ENCODE measurements around the gene CC2D1A.
A peak's percentile ranks its signal among the peaks of the same experiment; 100 is the strongest.

The CC2D1A gene

GRCh38 chr19:13905634-13906520, at the start of gene CC2D1A, which contains the start of gene BRME1:
CC2D1A (plus strand) TSS chr19:13906201; CDS start chr19:13906442, 241 bp downstream.
BRME1 (minus strand) TSS chr19:13906117; CDS start chr19:13904892, 1,225 bp downstream.
- peak; percentile 78 to 93 for DNase-seq (ENCODE audit: extremely low read depth in 1 of 2, low read depth in 1 of 2)

GRCh38 chr19:13856497-13856896, 49.5 kb upstream of the CC2D1A start:
- no peak for DNase-seq (ENCODE audit: extremely low read depth in 1 of 2, low read depth in 1 of 2)

GRCh38 chr19:13859361-13859880, 46.6 kb upstream of the CC2D1A start:
- DNase-seq (ENCODE audit: extremely low read depth in 1 of 2, low read depth in 1 of 2) = no peak

GRCh38 chr19:13860679-13861391, 45.2 kb upstream of the CC2D1A start:
- DNase-seq (ENCODE audit: extremely low read depth in 1 of 2, low read depth in 1 of 2) = no peak

GRCh38 chr19:13861392-13861713, 44.6 kb upstream of the CC2D1A start:
- no peak for DNase-seq (ENCODE audit: extremely low read depth in 1 of 2, low read depth in 1 of 2)

GRCh38 chr19:13861714-13862531, 44.1 kb upstream of the CC2D1A start:
- DNase-seq (ENCODE audit: extremely low read depth in 1 of 2, low read depth in 1 of 2) = peak in 1 of 2 donors; percentile 81

GRCh38 chr19:13864046-13864666, 41.8 kb upstream of the CC2D1A start:
- no peak for DNase-seq (ENCODE audit: extremely low read depth in 1 of 2, low read depth in 1 of 2)

GRCh38 chr19:13864667-13865570, 41.1 kb upstream of the CC2D1A start:
- no peak for DNase-seq (ENCODE audit: extremely low read depth in 1 of 2, low read depth in 1 of 2)

- no peak for DNase-seq (ENCODE audit: extremely low read depth in 1 of 2, low read depth in 1 of 2)
Measured at GRCh38 chr19:13865571-13866462, 40.2 kb upstream of the CC2D1A start.

GRCh38 chr19:13866463-13867046, 39.4 kb upstream of the CC2D1A start:
- DNase-seq (ENCODE audit: extremely low read depth in 1 of 2, low read depth in 1 of 2) = no peak

GRCh38 chr19:13868663-13869062, 37.3 kb upstream of the CC2D1A start:
- DNase-seq (ENCODE audit: extremely low read depth in 1 of 2, low read depth in 1 of 2) = no peak

GRCh38 chr19:13869281-13869680, 36.7 kb upstream of the CC2D1A start:
- DNase-seq (ENCODE audit: extremely low read depth in 1 of 2, low read depth in 1 of 2) = no peak

- no peak for DNase-seq (ENCODE audit: extremely low read depth in 1 of 2, low read depth in 1 of 2)
Measured at GRCh38 chr19:13870873-13871272, 35.1 kb upstream of the CC2D1A start.

- no peak for DNase-seq (ENCODE audit: extremely low read depth in 1 of 2, low read depth in 1 of 2)
Measured at GRCh38 chr19:13872339-13872694, 33.7 kb upstream of the CC2D1A start.

GRCh38 chr19:13872695-13873389, 33.2 kb upstream of the CC2D1A start:
- no peak for DNase-seq (ENCODE audit: extremely low read depth in 1 of 2, low read depth in 1 of 2)

GRCh38 chr19:13873834-13874515, 32.0 kb upstream of the CC2D1A start:
- no peak for DNase-seq (ENCODE audit: extremely low read depth in 1 of 2, low read depth in 1 of 2)

GRCh38 chr19:13875824-13876223, 30.2 kb upstream of the CC2D1A start:
- no peak for DNase-seq (ENCODE audit: extremely low read depth in 1 of 2, low read depth in 1 of 2)

All from activated CD8-positive, alpha-beta memory T cell treated with anti-CD3 and anti-CD28 coated beads for 1 hour (primary cell).